NCI-H2196 (cell line): ENCODE measurements around the gene DAB1.
"Not testable (repeated sequence)": the region's sequence is repeated elsewhere in the genome, so short reads cannot be mapped to it uniquely, and the experiment has no call there.

Experiments used
- DNase-seq: peaks from one replicate; lab custom pipeline; 2025; ENCODE audit not compliant: unreplicated experiment; lab: John Stamatoyannopoulos, UW

DAB1 gene

GRCh38 chr1:57089855-57090254, 334.0 kb downstream of the DAB1 start:
- no peak for DNase-seq

GRCh38 chr1:57089221-57089620, 334.6 kb downstream of the DAB1 start:
- no peak for DNase-seq

- no peak for DNase-seq
These were observed 335.2 kb downstream of the DAB1 start for GRCh38 chr1:57088653-57089052.

GRCh38 chr1:57087660-57088059, 336.2 kb downstream of the DAB1 start:
- not testable (repeated sequence) for DNase-seq

GRCh38 chr1:57086154-57086553, 337.7 kb downstream of the DAB1 start:
- DNase-seq = no peak

DNA sequence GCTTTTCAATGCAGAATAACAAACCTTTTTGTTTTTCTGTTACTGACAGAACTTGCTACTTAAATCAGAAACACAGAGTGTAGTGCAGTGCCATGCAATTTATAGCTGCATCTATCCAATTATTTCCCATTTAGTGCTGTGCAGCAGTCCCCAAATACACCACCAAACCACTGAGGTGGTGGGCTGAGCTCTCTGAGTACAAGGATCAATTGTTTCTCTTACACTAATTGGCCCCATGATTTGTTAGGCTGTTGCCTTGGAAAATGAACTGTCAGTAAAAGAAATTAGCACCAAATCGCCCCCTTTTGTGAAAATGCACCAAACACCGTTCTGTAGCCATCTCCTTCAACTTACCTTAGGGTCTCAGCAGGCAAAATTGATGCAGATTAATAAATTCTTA, 339.2 kb downstream of the DAB1 start:
- no peak for DNase-seq

GRCh38 chr1:57082711-57083439, 341.0 kb downstream of the DAB1 start:
- DNase-seq = no peak

DNA sequence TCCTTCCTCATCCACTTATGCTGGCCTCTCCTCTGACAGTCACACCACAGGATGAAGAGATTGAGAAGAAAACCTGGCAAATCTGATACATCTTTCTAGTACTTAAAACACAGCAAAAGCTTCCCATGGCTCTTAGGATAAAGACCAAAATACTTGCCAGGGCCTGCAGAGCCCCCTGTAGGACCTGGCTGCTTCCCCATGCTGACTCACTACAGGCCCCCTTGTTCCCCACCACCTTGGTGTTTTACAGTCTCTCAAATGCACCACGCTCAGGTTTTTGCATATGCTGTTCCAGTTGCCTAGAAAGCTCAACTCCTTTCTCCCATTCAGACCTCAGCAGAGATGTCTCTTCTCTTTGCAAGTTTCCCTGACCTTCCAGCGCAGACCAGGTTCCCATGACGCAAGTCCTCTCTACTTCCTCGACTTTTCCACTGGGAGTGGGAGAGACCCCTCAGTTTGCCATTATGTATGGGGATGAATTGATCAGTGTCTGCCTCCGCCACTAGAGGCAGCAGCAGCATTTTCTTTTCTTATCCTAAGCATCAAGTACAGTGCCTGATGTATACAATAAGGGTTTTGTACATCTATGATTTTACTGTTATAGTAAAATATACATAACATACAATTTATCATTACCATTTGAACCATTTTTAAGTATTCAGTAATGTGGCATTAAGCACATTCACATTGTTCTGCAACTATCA, 344.3 kb downstream of the DAB1 start:
- DNase-seq = no peak

DNA sequence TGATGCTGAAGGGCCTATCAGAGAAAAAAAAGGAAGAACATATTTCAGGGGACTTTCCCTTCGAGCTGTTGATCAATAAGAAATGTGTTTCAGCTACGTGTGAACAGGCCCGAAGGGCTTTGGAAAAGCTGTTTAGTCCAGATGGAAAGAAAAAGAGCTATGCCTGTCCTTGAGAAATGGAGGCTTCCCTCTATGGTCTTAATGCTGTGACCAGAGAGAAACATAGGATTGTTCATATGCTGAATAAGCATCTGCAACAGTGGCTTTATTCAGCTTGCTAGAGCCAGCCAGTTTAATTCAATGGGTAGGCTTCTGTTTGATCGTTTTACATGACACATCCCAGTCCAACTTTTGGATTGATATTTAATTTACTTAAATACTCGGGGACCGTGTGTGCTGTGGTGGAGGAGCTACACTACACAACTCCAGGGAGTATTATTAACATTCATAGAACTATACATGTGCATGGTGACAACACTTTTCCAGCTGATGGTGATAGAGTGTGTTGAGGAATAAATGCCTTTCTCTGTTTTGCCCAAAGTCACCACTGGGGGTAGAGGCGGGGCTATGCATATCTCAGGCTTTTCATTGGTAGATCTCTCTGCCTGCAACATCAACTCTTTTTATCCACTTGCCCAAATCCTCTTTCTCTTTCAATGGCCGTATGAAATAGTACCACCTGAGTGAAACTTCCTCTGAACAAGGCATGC, 351.3 kb downstream of the DAB1 start:
- no peak for DNase-seq

- DNase-seq = no peak
These were observed 356.0 kb downstream of the DAB1 start for GRCh38 chr1:57067863-57068262.

- no peak for DNase-seq
These were observed 356.8 kb downstream of the DAB1 start for GRCh38 chr1:57066980-57067610.

- no peak for DNase-seq
These were observed 358.4 kb downstream of the DAB1 start for GRCh38 chr1:57065442-57065841.

GRCh38 chr1:57064379-57065140, 359.3 kb downstream of the DAB1 start:
- no peak for DNase-seq

GRCh38 chr1:57063406-57064125, 360.3 kb downstream of the DAB1 start:
- no peak for DNase-seq

DNA sequence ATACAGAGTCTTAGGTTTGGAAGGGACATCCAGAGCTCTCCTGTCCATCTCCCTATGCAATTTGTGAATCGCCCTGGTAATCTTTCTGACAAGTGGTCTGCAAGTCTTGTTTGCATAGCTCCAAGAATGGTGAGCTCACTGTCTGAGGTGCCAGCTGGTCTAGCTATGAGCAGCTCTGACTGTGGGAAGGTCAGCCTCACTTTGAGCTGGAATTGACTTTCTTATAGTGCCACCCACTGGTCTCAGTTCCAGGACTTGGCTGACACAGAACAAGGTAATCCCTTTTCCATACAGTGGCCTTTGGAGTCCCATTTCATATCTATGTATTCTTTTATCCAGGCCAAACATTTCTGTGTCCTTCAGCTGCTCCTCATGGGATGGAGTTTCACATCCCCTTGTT, 362.5 kb downstream of the DAB1 start:
- no peak for DNase-seq

GRCh38 chr1:57060451-57060850, 363.4 kb downstream of the DAB1 start:
- DNase-seq = no peak

DNA sequence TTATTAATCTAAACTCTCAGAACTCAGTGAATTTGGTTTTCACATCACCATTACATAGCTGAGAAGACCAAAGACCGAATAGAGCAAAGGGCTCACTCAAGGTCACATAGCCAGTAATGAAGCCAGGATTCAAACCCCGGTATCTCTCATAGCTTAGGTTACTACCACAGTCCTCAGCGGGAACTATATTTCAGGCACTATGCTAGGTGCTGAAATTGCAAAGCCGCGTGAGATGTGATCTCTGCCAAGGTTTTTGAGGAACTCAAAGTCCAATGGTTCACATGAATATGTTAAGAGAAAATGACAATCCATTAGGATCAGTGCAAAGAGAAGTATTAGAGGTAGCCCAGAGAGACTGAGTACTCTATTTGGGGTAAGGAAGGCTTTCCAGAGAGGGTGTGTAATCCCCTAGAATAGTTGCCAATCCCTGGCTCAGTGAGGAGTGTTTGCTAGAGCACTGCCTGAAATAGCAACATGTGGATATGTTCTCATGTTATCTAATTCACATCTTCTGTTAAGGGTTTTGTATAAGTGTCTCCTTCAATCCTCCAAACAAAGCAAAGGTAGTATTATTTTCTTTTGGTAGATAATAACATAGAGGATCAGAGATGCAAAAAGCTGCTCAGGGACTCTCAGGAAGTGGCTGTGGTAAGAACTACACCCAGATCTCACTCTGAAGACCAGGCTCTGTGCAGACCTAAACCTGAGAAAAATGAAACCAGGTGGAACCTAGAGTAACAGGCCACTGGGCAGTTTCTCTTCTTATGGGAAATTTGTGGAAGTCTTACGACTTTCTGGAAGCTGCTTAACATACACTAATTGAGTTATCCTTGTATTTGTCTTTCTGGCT, 365.0 kb downstream of the DAB1 start:
- no peak for DNase-seq

- no peak for DNase-seq
These were observed 375.0 kb downstream of the DAB1 start for GRCh38 chr1:57048856-57049255.

DNA sequence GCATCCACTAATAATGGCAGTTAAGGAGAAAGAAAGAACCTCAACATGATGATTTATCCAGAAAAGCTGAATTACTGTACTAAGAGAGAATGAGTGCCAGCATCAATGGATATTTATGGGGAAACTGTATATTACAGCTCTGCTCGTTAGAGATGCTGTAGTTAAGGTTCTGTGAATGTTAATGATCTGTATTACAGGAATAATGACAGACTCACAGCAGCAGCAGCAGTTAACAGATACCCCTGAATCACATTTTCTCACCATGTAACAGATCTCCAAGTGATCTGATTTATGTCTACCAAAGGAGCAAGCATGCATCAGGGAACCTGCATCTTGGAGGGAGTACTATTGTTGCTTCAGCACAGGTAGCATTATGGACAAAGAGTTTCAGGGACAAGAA, 377.4 kb downstream of the DAB1 start:
- no peak for DNase-seq
